Stimulated activated CD8-positive, alpha-beta memory T cell treated with anti-CD3 and anti-CD28 coated beads, Interleukin-7, amount 100 ng/mL, for 48 hours (primary cell): ENCODE measurements around the gene TMEM79.

ENCODE experiments used
- DNase-seq, 2 donors: peaks; one replicate each; pipeline ENCODE4 v3.0.0-alpha.2; 2020; ENCODE audit warnings: low read depth in 1 of 2; ENCODE audit errors: extremely low read depth in 1 of 2

The TMEM79 gene, protein sequence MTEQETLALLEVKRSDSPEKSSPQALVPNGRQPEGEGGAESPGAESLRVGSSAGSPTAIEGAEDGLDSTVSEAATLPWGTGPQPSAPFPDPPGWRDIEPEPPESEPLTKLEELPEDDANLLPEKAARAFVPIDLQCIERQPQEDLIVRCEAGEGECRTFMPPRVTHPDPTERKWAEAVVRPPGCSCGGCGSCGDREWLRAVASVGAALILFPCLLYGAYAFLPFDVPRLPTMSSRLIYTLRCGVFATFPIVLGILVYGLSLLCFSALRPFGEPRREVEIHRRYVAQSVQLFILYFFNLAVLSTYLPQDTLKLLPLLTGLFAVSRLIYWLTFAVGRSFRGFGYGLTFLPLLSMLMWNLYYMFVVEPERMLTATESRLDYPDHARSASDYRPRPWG

DNA sequence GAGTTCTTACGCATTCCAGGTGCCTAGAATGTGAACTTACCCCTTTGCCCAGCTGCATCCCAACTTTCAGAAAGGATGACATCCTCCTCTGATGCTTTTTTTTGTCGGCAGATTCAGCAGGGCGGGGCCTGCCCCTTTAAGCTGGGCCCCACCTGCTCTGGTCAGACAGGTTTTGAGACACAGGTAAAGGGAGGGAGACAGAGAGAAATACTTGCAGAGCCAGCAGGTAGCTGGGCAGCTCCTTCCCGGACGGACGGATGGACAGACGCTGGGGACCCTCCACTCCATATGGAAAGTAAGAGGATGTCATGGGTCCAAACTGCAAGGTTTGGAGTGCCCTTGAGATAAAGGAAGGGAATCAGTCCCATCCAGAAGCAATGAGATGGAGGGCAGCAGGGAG, at the start of gene TMEM79:
Gene TMEM79 (plus strand): TSS at position 214 of the 400 bp plus-strand sequence. CDS start 902 bp downstream, outside the sequence.
- no peak for DNase-seq

DNA sequence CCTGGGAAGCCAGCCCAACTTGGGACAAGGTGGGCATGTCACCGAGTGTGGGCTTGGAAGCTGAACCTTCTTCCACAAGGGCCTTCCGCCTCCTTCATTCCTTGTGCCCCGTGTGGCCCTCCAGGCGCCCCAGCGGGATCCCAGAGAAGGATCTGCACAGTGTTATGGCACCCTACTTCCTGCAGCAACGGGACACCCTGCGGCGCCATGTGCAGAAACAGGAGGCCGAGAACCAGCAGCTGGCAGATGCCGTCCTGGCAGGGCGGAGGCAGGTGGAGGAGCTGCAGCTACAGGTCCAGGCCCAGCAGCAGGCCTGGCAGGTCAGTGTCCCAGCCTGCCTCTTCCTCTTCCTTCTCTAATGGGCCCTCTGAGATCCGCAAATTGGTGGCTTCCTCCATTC, 48.0 kb upstream of the TMEM79 start:
- no peak for DNase-seq

DNA sequence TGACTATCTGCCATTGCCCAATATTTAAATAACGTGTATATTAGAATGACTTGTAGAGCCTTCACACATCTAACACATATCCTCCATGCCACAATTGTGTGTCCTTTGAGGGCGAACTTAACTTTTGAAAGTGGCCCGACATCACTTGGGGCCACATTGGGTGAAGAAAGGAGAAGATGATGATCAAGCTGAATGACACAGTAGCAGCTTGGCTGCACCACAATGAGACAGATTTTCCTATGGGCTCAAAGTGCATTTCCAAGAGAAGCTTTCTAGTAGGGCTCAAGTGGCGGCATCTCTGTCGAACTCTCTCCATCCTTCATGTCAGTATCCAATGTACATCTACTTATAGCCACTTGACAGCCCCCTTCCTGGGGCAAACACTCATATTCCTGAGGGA, 45.9 kb upstream of the TMEM79 start:
- DNase-seq = no peak

DNA sequence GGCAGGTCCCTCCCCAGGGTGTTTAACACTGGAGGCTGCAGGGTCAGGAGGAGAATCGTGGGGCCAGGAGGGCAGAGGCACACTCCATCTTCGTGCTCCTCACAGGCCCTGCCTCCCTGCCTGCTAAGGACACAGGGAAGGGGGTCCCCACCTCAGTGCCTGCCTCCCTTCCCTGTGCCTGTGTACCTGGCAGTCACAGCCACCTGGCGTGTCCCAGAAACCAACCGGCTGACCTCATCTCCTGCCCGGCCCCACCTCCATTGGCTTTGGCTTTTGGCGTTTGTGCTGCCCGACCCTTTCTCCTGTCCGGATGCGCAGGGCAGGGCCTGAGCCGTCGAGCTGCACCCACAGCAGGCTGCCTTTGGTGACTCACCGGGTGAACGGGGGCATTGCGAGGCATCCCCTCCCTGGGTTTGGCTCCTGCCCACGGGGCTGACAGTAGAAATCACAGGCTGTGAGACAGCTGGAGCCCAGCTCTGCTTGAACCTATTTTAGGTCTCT, 42.8 kb upstream of the TMEM79 start:
- DNase-seq = no peak

DNA sequence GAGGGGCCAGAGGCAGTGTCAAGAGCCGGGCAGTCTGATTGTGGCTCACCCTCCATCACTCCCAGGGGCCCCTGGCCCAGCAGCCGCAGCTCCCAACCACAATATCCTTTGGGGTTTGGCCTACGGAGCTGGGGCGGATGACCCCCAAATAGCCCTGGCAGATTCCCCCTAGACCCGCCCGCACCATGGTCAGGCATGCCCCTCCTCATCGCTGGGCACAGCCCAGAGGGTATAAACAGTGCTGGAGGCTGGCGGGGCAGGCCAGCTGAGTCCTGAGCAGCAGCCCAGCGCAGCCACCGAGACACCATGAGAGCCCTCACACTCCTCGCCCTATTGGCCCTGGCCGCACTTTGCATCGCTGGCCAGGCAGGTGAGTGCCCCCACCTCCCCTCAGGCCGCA, 42.2 kb upstream of the TMEM79 start, which contains the start of gene BGLAP:
Gene BGLAP (plus strand): TSS at position 259 of the 400 bp plus-strand sequence. CDS start 48 bp downstream, at position 307.
- DNase-seq = no peak

DNA sequence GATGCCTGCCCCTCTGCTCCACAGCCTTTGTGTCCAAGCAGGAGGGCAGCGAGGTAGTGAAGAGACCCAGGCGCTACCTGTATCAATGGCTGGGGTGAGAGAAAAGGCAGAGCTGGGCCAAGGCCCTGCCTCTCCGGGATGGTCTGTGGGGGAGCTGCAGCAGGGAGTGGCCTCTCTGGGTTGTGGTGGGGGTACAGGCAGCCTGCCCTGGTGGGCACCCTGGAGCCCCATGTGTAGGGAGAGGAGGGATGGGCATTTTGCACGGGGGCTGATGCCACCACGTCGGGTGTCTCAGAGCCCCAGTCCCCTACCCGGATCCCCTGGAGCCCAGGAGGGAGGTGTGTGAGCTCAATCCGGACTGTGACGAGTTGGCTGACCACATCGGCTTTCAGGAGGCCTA, 41.4 kb upstream of the TMEM79 start:
- DNase-seq = no peak

DNA sequence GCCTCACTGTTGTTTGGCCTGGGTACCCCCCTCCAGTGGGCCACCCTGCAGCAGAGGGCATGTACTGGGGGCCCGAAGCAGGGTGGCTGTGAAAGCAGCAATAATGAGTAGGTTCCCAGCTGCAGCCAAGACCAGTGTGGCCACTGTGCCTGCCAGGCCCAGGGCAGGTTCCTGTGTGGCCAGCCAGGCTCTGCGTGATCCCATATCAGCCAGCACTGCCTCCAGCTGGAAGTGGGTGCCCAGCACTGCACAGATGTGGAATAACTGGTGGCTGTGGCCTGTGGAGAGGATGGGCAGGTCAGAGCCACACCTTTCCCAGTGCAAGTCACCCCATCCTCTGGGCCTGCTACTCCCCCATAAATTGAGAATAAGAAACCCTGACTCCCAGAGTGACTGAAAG, 40.0 kb upstream of the TMEM79 start:
- no peak for DNase-seq

DNA sequence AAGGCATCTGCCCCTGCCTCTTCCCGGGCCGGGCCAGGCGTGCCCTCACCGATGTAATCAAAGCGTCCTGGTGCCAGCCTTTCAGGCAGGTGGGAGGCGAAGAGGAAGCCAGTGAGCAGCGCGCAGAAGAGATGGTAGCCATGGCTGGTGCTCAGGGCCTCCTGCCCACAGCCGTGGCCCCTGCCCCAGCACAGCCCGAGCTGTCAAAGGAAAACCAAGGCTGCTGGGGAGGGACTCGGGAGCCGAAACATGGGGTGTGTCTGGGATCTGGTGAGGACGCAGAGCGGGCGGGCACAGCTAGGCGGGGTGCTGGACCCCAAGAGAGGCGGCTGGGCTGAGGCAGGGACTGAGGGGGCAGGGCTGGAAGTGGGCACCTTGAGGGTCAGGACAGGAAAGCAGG, 39.4 kb upstream of the TMEM79 start:
- no peak for DNase-seq

DNA sequence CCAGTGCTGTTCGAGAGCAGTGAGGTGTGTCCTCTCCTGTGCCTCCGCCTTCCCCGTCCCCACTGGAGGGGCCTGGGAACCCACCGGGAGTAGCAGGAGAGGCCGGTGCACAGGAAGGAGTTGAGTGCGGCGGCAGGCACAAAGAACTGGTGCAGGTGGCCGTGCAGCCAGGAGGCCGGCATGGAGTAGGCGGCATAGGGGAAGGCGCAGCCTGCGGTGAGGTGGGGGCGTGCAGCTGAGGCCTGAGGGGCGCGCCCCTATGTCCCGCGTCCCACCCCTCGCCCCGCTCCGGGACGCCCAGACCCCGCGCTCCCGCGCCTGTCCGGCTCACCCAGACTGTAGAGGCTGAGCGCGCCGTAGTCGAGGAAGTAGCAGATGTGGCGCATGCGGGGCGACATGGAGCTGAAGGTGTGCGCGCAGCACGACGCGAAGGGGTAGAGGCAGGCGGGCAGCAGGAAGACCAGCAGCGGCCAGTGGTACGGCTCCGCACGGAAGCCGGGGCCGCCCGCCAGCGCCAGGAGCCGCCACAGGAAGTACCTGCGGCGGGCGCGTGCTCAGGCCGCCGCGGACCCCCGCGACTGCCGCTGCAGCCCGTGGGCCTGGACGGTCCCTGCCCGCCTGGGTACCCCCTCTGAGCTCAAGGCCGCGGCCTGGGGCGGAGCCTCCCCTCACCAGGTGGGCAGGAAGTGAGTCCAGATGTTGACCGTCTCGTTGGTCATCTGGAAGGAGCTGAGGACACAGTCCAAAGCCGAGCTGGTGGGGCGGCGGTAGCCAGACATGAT, 38.5 kb upstream of the TMEM79 start:
- DNase-seq = no peak

DNA sequence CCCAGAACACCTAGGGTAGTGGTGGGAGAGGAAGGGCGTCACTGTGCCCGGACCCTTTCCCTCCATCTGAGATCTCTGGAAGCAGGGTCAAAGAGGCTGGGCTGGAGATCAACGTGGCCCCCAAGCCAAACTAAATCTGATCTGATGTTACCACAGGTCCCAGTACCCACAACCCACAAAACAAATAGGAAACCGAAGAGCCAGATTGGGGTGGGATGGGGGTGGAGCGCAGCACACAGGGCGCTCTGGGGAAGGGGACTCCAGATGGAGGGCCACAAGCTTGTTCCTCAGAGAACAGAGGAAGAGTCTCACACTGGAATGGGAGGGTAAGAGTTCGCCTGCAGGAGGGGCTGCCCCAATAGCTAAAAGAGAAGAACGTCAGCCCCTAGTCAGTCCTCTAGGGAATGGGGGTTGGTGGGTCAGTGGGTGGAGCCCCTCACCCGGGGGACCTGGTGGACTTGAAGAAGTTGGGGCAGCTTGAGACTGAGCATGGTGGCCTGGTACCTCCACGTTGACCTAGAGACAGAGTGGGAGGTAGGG, 37.8 kb upstream of the TMEM79 start:
- DNase-seq = no peak

DNA sequence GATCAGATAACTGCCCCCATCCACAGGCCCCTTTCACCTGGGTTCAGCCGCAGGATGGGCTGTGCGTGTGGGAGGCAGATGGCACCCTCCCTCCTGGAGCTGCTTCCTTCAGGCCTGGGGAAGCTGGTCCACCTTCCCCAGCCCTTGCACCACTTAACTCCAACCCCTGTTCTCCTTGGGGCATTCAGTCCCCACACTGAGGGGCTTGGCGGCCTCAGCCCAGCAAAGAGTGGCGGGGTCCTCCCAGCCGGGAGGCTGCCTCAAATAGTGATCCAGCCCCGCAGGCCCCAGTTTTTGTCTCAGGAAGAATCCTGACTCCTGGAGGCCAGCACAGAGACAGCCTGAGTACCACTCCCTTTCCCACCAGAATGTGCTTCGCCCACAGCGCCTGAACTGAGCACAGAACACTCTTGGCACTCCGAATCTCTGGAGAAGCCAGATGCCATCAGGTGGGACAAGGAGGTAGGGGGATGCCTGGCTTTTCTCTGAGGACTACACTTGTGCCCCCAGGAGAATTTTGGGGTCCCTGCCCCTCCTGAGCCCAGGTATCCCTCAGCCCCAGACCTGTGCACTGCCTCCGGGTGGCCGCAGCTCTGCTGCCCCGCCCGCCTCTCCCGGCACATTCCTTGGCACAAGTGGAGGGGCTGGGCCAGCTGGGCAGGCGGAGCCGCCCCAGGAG, 37.2 kb upstream of the TMEM79 start:
- DNase-seq = no peak

DNA sequence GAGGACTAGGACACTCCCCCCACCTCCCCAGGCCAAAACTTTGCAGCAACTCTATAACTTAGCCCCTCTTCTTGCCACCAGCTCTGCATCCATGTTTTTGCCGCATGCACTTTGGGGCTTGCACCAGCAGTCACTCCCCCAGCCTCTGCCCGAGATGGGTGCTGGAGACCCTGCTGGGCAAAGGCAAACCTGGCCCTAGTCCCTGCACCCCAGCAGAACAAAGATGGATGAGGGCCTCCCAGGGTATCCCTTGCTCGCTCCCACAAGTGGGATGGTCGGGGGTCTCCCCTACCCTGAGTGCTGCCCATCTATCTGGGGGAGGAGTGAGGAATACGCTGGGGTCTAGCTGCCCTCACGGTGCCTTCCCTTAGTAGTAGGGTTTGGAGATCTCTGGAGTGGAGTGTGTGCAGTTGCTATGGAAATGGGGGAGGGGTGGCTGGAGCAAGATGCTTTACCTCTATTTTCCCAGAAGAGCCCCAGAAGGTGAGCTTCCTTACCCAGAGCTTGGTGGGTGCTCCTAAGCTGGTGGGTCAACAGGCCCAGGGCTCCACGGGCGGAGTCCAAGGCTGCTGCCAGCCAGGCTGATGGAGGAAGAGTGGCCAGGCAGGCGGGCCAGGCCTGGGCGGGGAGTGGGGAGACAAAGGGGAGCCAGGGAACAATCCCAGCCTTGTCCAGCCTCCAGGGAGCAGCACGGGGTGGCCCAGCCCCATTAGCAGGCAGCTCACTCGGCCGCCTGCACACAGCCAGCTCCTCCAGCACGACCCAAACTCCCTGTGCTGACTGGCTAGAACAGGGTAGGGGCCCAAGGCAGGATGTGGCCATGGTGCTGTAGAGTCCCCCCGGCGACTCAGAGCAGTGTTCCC, 36.4 kb upstream of the TMEM79 start, which contains the start of gene PAQR6:
Gene PAQR6 (minus strand): TSS at position 597 of the 863 bp plus-strand sequence. CDS start 1,325 bp downstream, outside the sequence.
- DNase-seq = no peak

DNA sequence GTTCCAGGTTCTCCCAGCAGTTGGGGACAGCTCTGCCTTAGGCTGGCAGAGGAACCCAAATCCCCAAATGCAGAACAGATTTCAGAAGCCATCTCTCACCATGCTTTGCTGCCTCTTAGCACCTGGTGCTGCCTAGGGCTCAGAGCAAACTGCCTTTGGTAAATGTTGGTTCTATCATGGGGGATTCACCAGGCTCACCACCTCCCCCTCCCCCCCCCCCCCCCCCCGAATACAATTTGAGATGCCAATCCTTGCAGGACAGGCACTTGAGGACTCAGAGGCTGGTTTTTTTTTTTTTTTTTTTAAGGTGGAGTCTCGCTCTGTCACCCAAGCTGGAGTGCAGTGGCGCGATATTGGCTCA, 35.8 kb upstream of the TMEM79 start:
- no peak for DNase-seq

DNA sequence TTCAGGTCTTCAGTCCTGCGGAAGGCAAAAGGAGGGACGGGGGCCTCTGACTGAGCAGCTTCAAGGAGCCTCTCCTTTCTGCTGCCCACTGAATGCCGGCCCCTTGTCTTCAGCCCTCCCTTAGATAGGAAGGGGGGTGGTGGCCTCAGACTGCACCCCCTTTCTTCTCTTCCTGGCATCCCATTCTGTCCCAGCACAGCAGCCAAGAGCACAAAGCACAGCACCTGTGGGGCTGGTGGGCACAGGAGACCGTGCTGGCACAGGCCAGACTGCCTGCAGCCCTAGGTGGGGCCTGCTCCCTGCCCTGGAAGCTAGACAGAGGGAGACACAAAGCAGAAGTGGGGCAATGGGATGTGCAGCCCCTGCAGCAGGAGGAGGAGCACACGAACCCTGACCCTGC, 34.5 kb upstream of the TMEM79 start:
- DNase-seq = no peak

DNA sequence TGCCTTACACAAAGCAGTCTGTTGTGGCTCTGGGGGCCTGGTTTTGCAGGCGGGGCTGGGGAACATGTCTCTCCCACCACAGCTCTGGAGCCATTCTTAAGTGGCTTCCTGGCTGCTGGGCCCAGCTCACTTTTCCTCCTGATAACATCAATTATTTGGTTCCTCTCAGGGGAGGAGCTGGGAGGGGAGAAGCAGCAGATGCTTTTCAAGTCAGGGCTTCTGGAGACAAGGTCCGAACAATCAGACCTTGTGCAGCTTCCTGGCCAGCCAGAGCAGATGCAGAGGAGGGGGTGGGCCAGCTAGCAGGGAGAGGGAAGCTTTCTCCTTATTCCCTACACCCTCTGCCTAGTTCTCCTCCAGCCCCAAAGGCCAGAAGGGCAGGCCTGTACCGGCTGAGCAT, 32.6 kb upstream of the TMEM79 start:
- DNase-seq = no peak

DNA sequence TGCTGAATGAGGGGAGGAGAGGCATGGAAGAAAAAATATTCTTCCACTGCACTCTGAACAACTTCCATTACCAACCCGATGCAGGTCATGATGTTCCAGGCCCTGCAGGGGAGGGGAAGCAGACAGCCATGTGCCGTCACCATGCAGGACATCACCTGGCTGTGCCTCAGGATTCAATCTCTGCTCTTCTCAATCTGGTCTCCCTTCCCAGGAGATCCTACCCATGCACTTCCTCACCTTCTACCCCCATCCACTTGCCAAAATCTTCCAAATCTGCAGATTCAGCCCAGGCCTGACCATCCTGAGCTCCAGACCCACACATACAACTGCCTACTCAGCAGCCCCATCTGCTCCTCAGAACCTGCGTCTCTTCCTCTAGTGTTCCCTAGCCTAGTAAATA, 30.5 kb upstream of the TMEM79 start:
- DNase-seq = no peak

DNA sequence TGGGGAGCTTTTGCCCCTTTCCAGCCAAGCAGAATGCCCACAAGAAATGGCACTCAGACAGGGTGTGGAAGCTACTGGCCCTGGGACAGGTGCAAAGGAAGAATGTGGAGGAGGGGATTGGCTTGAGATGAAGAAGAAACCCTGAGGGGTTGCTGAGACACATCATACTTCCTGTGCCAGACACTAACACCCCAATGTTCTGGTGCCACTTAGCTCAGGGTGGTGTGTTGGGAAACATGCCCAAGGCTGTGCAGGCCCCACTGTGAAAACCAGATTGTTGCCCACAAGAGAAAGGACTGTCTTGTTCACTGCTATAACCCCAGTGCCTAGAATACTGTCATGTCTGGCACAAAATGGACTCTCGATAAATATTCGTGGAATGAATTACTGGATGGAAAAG, 26.4 kb upstream of the TMEM79 start:
- DNase-seq = no peak

DNA sequence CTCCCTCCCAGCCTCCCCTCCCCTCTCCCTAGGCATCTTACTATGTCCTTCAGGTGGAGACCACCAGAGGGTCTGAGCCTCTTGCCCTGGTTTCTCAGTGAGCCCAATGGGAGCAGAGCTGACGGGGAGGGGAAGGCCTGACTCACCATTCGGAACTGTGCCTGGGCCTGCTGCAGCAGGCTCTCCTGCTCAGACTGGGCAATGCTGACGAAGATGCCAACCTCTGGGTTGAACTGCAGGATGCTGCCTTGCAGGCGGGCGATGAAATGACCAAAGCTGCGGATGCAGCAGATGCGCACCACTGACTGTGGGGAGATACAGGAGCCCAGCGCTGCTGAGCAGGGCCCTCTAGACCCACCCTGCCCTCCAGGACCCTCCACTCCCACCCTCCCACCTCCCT, 25.3 kb upstream of the TMEM79 start:
- DNase-seq = no peak

DNA sequence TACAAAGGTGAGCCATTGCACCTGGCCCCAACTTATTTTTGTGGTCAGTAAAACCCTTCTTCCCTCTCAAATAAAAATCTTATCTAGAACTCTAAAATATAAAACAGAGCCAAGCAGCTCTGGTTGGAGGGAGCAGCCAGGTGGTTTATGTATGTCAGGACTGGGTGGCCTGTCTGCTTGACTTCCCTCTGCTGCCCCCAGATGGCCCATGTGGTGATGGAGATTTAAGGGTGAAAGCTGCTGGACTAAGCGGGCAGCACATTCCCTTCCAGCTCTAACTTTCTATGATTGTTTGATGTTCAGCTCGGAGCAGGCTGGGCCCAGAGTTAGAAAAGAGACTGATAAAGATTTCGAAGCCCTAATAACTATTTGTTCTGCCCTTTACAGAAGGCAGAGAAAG, 24.3 kb upstream of the TMEM79 start:
- no peak for DNase-seq

DNA sequence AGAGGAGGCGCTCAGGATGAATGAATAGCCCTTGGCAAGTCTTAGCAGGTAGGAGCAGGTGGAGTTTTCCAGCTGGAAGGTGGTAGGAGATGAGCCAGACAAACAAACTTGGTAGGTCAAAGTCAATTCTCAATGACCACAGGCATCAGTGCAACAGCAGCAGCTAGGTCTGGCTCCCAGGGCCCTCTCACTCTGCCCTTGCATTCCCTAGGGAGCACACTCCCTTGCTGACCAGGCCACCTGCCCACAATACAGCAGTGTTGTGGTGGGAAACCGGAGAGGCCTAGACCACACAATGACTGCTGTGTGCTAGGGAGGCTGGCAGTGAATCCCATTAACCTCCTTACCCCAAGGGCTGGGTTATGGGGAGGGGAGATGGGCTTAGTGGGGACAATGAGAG, 23.2 kb upstream of the TMEM79 start:
- DNase-seq = no peak
